ENCODE results near the gene FOXL2NB.
A peak's percentile ranks its signal among the peaks of the same experiment; 100 is the strongest.

FOXL2NB gene

DNA sequence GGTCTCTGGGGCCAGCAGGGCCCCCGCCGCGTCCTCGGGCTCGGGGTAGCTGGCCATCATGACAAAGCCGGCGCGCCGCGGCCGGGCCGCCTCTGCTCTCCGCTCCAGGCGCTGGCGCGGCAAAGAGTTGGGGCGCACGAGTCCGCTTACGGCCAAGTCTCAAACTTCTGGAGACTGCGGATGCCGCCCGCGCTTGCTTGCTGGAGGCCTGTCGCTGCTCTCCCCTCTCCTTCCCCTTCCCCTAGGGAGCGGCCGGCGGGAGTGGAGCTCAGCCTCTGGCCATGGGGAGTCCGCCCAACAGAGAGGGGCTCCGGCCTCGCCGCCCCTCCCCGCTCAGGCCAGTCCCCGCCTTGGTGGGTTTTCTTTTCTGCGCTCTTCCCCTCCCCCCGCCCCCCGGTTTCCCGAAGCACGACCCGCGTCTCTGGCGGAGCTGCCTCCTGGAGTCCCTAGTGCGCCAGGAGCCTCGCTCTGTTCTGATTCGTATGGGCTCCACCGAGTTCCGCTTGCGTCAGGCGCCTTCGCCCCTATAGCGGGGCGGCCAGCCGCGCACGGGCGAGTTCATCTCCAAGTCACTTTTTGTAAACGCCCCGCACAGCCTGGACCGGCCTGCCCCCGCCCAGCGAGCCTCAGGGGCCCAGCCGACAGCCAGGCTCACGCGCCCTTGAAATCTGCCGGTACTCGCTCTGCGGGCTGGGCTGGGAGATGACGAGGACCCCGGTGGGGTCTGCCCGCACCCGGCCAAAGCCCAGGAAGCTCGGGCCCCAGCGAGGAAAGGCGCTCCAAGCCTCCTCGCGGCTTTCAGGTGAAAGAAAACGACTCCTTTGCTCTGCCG lies at the start of gene FOXL2NB, which contains the start of gene FOXL2:
FOXL2NB (plus strand) TSS at position 555 of the 832 bp plus-strand sequence; CDS start at position 703, 148 bp downstream.
FOXL2 (minus strand) TSS at position 475 of the 832 bp plus-strand sequence; CDS start at position 60, 415 bp downstream.
- in situ Hi-C loops (cut with MboI; ENCODE audit: low pct_unique_long_range_greater_than_20kb, low sequenced_read_pairs) = loop anchor here (25.0 kb wide), 1 partner anchor 485 kb away; no protein-coding TSS in a partner anchor
- no peak for DNase-seq

GRCh38 chr3:138898301-138898700 lies 48.7 kb upstream of the FOXL2NB start:
- no peak for DNase-seq
- in situ Hi-C loops (cut with MboI; ENCODE audit: low pct_unique_long_range_greater_than_20kb, low sequenced_read_pairs) = no loop called here

DNA sequence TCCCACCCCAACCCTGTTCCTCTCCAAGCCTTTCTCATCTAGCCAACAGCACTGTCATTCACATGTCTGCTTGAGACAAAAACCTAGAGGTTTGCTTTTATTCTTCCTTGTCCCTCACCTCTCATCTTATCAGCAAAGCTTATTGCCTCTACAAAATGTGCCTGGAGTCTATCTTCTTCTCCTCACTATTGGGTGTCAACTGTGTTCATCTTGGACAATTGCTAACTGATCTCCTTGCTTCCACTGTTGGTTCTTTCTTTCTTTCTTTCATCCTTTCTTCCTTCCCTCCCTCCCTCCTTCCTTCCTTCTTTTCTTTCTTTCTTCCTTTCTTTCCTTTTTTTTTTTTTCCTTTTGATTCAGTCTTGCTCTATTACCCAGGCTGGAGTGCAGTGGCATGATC lies 48.3 kb upstream of the FOXL2NB start:
- in situ Hi-C loops (cut with MboI; ENCODE audit: low pct_unique_long_range_greater_than_20kb, low sequenced_read_pairs) = no loop called here

GRCh38 chr3:138899351-138899991 lies 47.5 kb upstream of the FOXL2NB start:
- no peak for DNase-seq

More for the DNA sequence above, 48.3 kb upstream of the FOXL2NB start:
- DNase-seq = no peak

DNA sequence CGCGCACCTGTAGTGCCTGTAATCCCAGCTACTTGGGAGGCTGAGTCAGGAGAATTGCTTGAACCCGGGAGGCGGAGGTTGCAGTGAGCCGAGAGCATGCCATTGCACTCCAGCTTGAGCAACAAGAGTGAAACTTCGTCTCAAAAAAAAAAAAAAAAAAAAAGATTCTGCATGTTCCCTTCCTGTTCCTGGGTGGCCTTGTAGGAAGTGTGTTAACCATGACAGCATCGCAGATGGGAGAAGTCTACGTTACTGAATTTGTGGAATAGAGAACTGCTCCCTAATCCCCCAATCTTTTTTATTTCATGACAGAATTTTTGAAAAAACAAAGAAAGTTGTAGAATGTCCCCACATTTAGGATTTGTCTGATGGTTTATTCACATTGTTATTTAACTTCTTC lies 45.5 kb upstream of the FOXL2NB start:
- no peak for DNase-seq
- in situ Hi-C loops (cut with MboI; ENCODE audit: low pct_unique_long_range_greater_than_20kb, low sequenced_read_pairs) = loop anchor here (25.0 kb wide), 1 partner anchor 314 kb away; the partner anchor contains the start of gene CEP70

More at GRCh38 chr3:138899351-138899991, 47.5 kb upstream of the FOXL2NB start:
- in situ Hi-C loops (cut with MboI; ENCODE audit: low pct_unique_long_range_greater_than_20kb, low sequenced_read_pairs) = no loop called here

DNA sequence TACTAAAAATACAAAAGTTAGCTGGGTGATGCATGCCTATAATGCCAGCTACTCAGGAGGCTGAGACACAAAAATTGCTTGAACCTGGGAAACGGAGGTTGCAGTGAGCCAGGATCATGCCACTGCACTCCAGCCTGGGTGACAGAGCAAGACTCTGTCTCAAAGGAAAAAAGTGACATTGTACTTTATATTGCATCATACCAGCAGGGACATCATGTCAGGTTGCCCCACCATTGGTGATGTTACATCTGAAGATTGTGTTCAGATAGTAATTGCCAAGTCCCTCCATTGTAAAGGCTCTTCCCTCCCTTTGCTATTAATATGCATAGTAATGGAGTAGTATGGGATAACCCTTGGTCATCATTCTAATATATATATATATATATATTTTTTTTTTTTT lies 44.8 kb upstream of the FOXL2NB start:
- no peak for DNase-seq
- in situ Hi-C loops (cut with MboI; ENCODE audit: low pct_unique_long_range_greater_than_20kb, low sequenced_read_pairs) = loop anchor here (25.0 kb wide), 1 partner anchor 315 kb away; the partner anchor contains the start of gene CEP70

- no peak for DNase-seq
- in situ Hi-C loops (cut with MboI; ENCODE audit: low pct_unique_long_range_greater_than_20kb, low sequenced_read_pairs) = loop anchor here (25.0 kb wide), 1 partner anchor 320 kb away; the partner anchor contains the start of gene CEP70
Measured at GRCh38 chr3:138907539-138907938, 39.5 kb upstream of the FOXL2NB start.

DNA sequence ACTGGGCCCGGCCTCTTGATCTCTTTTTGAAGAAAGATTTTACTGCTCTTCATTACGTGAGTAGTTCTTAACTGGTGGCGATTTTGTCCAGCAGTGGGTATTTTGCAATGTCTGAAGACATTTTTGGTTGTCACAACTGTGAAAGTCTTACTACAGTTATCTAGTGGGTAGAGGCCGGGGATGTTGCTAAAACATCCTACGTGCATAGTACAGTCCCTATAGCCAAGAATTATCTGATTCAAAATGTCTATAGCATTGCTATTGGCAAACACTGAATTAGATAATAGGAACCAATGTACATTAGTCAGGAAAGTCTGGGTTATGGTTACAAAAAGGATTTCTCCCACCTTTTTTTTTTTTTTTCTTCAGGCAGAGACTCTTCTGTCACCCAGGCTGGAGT lies 38.2 kb upstream of the FOXL2NB start:
- in situ Hi-C loops (cut with MboI; ENCODE audit: low pct_unique_long_range_greater_than_20kb, low sequenced_read_pairs) = loop anchor here (25.0 kb wide), 1 partner anchor 322 kb away; the partner anchor contains the start of gene CEP70
- no peak for DNase-seq

GRCh38 chr3:138909904-138910303 lies 37.1 kb upstream of the FOXL2NB start:
- in situ Hi-C loops (cut with MboI; ENCODE audit: low pct_unique_long_range_greater_than_20kb, low sequenced_read_pairs) = loop anchor here (10.0 to 25.0 kb wide), 2 partner anchors 205 to 323 kb away; partner anchors contain the start of gene CEP70
- no peak for DNase-seq

- no peak for DNase-seq
- in situ Hi-C loops (cut with MboI; ENCODE audit: low pct_unique_long_range_greater_than_20kb, low sequenced_read_pairs) = loop anchor here (10.0 to 25.0 kb wide), 2 partner anchors 207 to 324 kb away; partner anchors contain the start of gene CEP70
Measured at GRCh38 chr3:138911621-138912020, 35.4 kb upstream of the FOXL2NB start.

GRCh38 chr3:138912237-138912636 lies 34.8 kb upstream of the FOXL2NB start:
- no peak for DNase-seq
- in situ Hi-C loops (cut with MboI; ENCODE audit: low pct_unique_long_range_greater_than_20kb, low sequenced_read_pairs) = loop anchor here (10.0 to 25.0 kb wide), 2 partner anchors 207 to 325 kb away; partner anchors contain the start of gene CEP70

DNA sequence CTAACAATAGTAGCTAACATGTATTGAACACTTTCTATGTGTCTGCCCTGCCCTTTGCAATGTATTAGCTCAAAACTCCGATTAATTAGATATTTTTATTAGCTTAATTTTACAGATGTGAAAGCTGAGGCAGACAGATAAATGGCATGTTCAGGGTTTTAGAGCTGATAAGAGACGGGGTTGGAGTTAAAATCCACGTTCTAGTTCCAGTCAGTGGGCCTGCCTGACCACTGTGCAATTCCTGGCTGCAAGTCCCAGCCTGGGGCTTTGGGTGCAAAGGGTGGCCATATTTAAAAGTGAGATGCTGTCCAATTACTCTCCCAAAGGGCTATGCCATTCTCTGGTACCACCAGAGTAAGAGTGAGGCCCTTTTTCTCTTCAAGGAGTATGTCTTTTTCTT lies 33.3 kb upstream of the FOXL2NB start:
- in situ Hi-C loops (cut with MboI; ENCODE audit: low pct_unique_long_range_greater_than_20kb, low sequenced_read_pairs) = loop anchor here (10.0 to 25.0 kb wide), 2 partner anchors 209 to 326 kb away; partner anchors contain the start of gene CEP70

GRCh38 chr3:138914870-138915502 lies 32.0 kb upstream of the FOXL2NB start:
- DNase-seq = no peak
- in situ Hi-C loops (cut with MboI; ENCODE audit: low pct_unique_long_range_greater_than_20kb, low sequenced_read_pairs) = loop anchor here (10.0 to 25.0 kb wide), 2 partner anchors 210 to 328 kb away; partner anchors contain the start of gene CEP70

More for the DNA sequence above, 33.3 kb upstream of the FOXL2NB start:
- DNase-seq = no peak

DNA sequence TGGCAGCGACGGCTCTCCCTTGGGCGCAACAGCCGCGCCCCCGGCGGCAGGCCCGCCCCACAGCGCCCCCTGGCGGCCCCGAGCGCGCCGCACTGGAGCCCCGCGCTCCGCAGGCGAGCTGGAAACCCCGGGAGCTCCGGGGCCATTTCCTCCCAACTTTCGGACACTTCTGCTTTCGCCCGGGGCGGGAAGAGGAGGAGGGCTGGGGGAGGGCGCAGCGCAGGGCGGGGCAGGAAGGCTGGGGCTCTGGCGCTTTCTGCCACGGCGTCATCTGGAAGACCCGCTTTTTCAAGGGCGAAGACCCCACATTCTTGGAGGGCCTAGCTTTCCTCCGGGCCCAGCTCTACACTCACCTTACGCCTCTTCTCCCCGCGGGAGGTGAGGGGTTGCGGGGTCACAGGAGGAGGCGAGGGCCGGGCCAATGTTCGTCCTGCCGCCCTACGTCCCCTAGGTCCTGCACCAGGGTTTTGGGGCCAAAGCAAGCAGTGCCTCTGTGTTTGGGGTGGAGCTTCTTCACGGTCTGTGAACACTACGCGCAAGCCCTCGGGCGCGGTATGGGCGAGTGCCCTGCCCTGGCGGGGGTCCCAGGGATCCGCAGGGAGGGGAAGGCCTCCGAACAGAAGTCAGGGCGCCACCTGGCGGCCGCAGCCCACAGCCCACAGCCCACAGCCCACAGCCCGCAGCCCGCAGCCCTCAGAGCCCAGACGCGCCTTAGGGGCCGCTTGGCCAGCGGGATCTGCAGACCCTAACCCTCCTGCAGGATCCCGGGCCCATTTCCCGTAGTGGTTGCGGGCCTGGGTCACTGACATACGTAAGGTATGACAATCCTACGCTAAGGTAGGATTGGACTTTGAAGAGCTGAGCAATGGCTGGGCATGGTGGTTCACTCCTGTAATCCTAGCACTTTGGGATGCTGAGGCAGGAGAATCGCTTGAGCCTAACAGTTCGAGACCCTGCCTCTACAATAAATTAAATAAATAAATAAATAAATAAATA lies 31.2 kb upstream of the FOXL2NB start:
- in situ Hi-C loops (cut with MboI; ENCODE audit: low pct_unique_long_range_greater_than_20kb, low sequenced_read_pairs) = loop anchor here (10.0 to 25.0 kb wide), 2 partner anchors 211 to 328 kb away; partner anchors contain the start of gene CEP70
- peak; percentile 95 for DNase-seq

GRCh38 chr3:138916824-138917223 lies 30.2 kb upstream of the FOXL2NB start:
- no peak for DNase-seq
- in situ Hi-C loops (cut with MboI; ENCODE audit: low pct_unique_long_range_greater_than_20kb, low sequenced_read_pairs) = loop anchor here (10.0 to 25.0 kb wide), 2 partner anchors 212 to 330 kb away; partner anchors contain the start of gene CEP70

- peak; percentile 34 for DNase-seq
- in situ Hi-C loops (cut with MboI; ENCODE audit: low pct_unique_long_range_greater_than_20kb, low sequenced_read_pairs) = loop anchor here (10.0 to 25.0 kb wide), 2 partner anchors 215 to 332 kb away; partner anchors contain the start of gene CEP70
Measured at GRCh38 chr3:138919325-138919724, 27.7 kb upstream of the FOXL2NB start.
